ENCODE measurements around the gene HOXB5. TPM values are rescaled to one million over a fixed set of nuclear protein-coding genes. Genes with fewer than 3 reads are reported as not detected.

The HOXB5 gene
- total RNA-seq, 2 experiments from 2014 or later: not detected

- Mint-ChIP-seq H3K27me3 (peaks cover 35% of the 10 kb centered on the region), H3K4me1 (ENCODE audit: low read depth) (no peaks in the 10 kb centered on the region), H3K4me3 (no peak overlapping the region), H3K36me3 (ENCODE audit: low read depth) (no peaks in the 10 kb centered on the region), H3K27ac (no peak overlapping the region), H3K9me3 (no peaks in the 10 kb centered on the region)
- H3K27ac ChIP-seq (ENCODE audit: low read depth in 1 of 2, low read length in 2 of 2): no peak overlapping the region
- no peak for TF ChIP-seq CTCF (IDR thresholded peaks at IDR 0.05)
- H3K4me1 ChIP-seq (ENCODE audit: insufficient read depth, low read length): peaks cover 2% of the 10 kb centered on the region
- ATAC-seq (ENCODE audit: poor library complexity) (no peak), DNase-seq (no peak)
- no peaks in the 10 kb centered on the region for H3K27me3 ChIP-seq (ENCODE audit: control insufficient read depth in 1 of 2, insufficient read depth in 2 of 2, low read length in 2 of 2)
- H3K36me3 ChIP-seq (ENCODE audit: insufficient read depth, low read length): no peaks in the 10 kb centered on the region
- no peak overlapping the region for H3K4me3 ChIP-seq (ENCODE audit: low read length)
- ChIA-PET POLR2A (no interaction called here), CTCF (no interaction called here)
- intact Hi-C loops (cut with DNase I, micrococcal nuclease): no loop called here
- no peaks in the 10 kb centered on the region for H3K9me3 ChIP-seq (ENCODE audit: control insufficient read depth in 1 of 2, insufficient read depth in 1 of 2, low read length in 2 of 2)
These were observed 31.4 kb downstream of the HOXB5 start for GRCh38 chr17:48561884-48562810.

- Mint-ChIP-seq H3K27me3 (peaks cover 54% of the 10 kb centered on the region), H3K36me3 (ENCODE audit: low read depth) (no peaks in the 10 kb centered on the region)
- TF ChIP-seq CTCF (IDR thresholded peaks at IDR 0.05): no peak
These were observed 33.5 kb downstream of the HOXB5 start for GRCh38 chr17:48559840-48560817.

GRCh38 chr17:48559122-48559839 is 34.3 kb downstream of the HOXB5 start:
- H3K4me3 Mint-ChIP-seq: no peak overlapping the region
- ChIA-PET CTCF (interaction anchor here (0.8 kb wide), 1 partner anchor 67 kb away, joined by 3 read pairs; no protein-coding TSS in a partner anchor), POLR2A (no interaction called here)
- Histone ChIP-seq H3K9me3 (ENCODE audit: control insufficient read depth in 1 of 2, insufficient read depth in 1 of 2, low read length in 2 of 2) (no peaks in the 10 kb centered on the region), H3K27me3 (ENCODE audit: control insufficient read depth in 1 of 2, insufficient read depth in 2 of 2, low read length in 2 of 2) (peaks cover 0 to 6% of the 10 kb centered on the region in 2 experiments), H3K4me3 (ENCODE audit: low read length) (no peak overlapping the region), H3K4me1 (ENCODE audit: insufficient read depth, low read length) (peaks cover 12% of the 10 kb centered on the region), H3K27ac (ENCODE audit: low read depth in 1 of 2, low read length in 2 of 2) (no peak overlapping the region), H3K36me3 (ENCODE audit: insufficient read depth, low read length) (no peaks in the 10 kb centered on the region)
- H3K4me1 Mint-ChIP-seq (ENCODE audit: low read depth): peaks cover 5% of the 10 kb centered on the region
- H3K27me3 Mint-ChIP-seq: peaks cover 63% of the 10 kb centered on the region
- intact Hi-C loops (cut with DNase I, micrococcal nuclease): no loop called here
- no peaks in the 10 kb centered on the region for H3K9me3 Mint-ChIP-seq
- H3K36me3 Mint-ChIP-seq (ENCODE audit: low read depth): no peaks in the 10 kb centered on the region
- no peak for ATAC-seq (ENCODE audit: poor library complexity)
- no peak overlapping the region for H3K27ac Mint-ChIP-seq
- TF ChIP-seq CTCF (IDR thresholded peaks at IDR 0.05): no peak
- DNase-seq: no peak

More at GRCh38 chr17:48559840-48560817, 33.5 kb downstream of the HOXB5 start:
- intact Hi-C loops (cut with DNase I, micrococcal nuclease): no loop called here
- Mint-ChIP-seq H3K4me3 (no peak overlapping the region), H3K27ac (no peak overlapping the region), H3K9me3 (no peaks in the 10 kb centered on the region), H3K4me1 (ENCODE audit: low read depth) (peaks cover 4% of the 10 kb centered on the region)
- no peak overlapping the region for H3K27ac ChIP-seq (ENCODE audit: low read depth in 1 of 2, low read length in 2 of 2)
- peaks cover 9% of the 10 kb centered on the region for H3K4me1 ChIP-seq (ENCODE audit: insufficient read depth, low read length)
- H3K27me3 ChIP-seq (ENCODE audit: control insufficient read depth in 1 of 2, insufficient read depth in 2 of 2, low read length in 2 of 2): peaks cover 0 to 6% of the 10 kb centered on the region in 2 experiments
- H3K9me3 ChIP-seq (ENCODE audit: control insufficient read depth in 1 of 2, insufficient read depth in 1 of 2, low read length in 2 of 2): no peaks in the 10 kb centered on the region
- POLR2A ChIA-PET: no interaction called here
- no peak overlapping the region for H3K4me3 ChIP-seq (ENCODE audit: low read length)
- CTCF ChIA-PET: interaction anchor here (0.8 kb wide), 1 partner anchor 68 kb away, joined by 3 read pairs; no protein-coding TSS in a partner anchor
- H3K36me3 ChIP-seq (ENCODE audit: insufficient read depth, low read length): no peaks in the 10 kb centered on the region
- no peak for DNase-seq
- ATAC-seq (ENCODE audit: poor library complexity): no peak

Measured in CD4-positive, alpha-beta T cell (primary cell).